SU-DHL-6 (cell line): ENCODE measurements around the gene TBC1D22A.

ENCODE experiments used
- EZH2phosphoT487 ChIP-seq: fragments of 200-600 bp; sonication (generic), shearing (Covaris generic); conservative IDR thresholded peaks from 2 replicates; pipeline ENCODE4 v1.6.1; 2018; ENCODE audit warnings: mild to moderate bottlenecking, antibody characterized with exemption, low read length, moderate library complexity, mixed read lengths
- TF ChIP-seq, protein P1 (sequence below): fragments of 200-600 bp; sonication (generic); IDR thresholded peaks from one replicate; pipeline ENCODE4 v1.5.1; 2017; ENCODE audit warnings: antibody characterized with exemption, mild to moderate bottlenecking, low read length, moderate library complexity; ENCODE audit not compliant: insufficient read depth, poor library complexity, severe bottlenecking

DNA sequence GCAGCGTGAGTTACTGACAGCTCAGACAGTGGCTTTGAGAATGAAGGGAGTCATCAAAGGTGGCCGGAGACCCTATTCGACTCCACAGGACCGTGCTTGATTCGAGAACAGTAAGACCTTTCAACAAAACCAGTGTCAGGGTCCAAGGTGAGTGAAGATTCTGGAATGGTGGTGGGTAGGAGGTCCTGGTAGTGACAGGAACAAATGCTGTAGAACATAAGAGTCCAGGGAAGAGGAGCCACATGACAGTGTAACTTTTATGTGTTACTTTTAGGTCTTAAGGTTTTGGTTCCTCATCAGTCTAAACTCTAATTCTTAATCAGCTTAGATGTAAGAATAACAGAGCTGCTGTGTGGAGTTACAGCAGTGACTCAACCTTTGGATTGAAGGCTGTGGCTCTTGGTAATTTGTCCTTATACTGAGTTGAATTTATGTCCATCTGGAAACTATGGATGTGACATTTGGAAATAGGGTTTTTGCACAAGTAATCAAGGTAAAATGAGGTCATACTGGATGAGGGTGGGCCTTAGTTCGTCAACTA lies 1.8 kb downstream of the TBC1D22A start:
- TF ChIP-seq, protein P1, sequence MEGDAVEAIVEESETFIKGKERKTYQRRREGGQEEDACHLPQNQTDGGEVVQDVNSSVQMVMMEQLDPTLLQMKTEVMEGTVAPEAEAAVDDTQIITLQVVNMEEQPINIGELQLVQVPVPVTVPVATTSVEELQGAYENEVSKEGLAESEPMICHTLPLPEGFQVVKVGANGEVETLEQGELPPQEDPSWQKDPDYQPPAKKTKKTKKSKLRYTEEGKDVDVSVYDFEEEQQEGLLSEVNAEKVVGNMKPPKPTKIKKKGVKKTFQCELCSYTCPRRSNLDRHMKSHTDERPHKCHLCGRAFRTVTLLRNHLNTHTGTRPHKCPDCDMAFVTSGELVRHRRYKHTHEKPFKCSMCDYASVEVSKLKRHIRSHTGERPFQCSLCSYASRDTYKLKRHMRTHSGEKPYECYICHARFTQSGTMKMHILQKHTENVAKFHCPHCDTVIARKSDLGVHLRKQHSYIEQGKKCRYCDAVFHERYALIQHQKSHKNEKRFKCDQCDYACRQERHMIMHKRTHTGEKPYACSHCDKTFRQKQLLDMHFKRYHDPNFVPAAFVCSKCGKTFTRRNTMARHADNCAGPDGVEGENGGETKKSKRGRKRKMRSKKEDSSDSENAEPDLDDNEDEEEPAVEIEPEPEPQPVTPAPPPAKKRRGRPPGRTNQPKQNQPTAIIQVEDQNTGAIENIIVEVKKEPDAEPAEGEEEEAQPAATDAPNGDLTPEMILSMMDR = no peak
- TF ChIP-seq EZH2phosphoT487 = no peak
